Stomach (tissue), 9 donors: ENCODE measurements around the gene TBPL2. TPM values are rescaled to one million over a fixed set of nuclear protein-coding genes. Genes with fewer than 3 reads are reported as not detected.

Source experiments
- DNase-seq, 2 donors: peaks; one replicate each; pipeline versions ENCODE4 v3.0.0 to v3.0.0-alpha.2; 2013 to 2019
- H3K27ac ChIP-seq, 5 donors: fragments of 200-600 bp in 4 of 5; sonication (generic) in 4 of 5; one replicate each; pipeline ENCODE4 v1.5.1; 2013 to 2019; ENCODE audit warnings: mild to moderate bottlenecking in 1 of 5, moderate library complexity in 1 of 5
- H3K27me3 ChIP-seq, 3 donors: fragments of 200-600 bp; sonication (generic); one replicate each; pipeline ENCODE4 v1.5.1; 2017 to 2019; ENCODE audit warnings: mixed run types in 1 of 3
- H3K36me3 ChIP-seq, 4 donors: fragments of 200-600 bp; sonication (generic); 1 replicate in 3 of 4; 2 replicates in 1 of 4; pipeline ENCODE4 v1.5.1; 2016 to 2019
- H3K4me1 ChIP-seq, 4 donors: fragments of 200-600 bp; sonication (generic); one replicate each; pipeline ENCODE4 v1.5.1; 2016 to 2019
- H3K4me3 ChIP-seq, 4 donors: fragments of 200-600 bp; sonication (generic) in 3 of 4; one replicate each; pipeline ENCODE4 v1.5.1; 2016 to 2019; ENCODE audit warnings: mild to moderate bottlenecking in 1 of 4
- H3K9me3 ChIP-seq, 4 donors: fragments of 200-600 bp; sonication (generic); one replicate each; pipeline ENCODE4 v1.5.1; 2016 to 2019
- EP300 ChIP-seq: sonication (generic); formaldehyde crosslinking; IDR thresholded peaks from one replicate; pipeline ENCODE4 v1.6.1; 2017; ENCODE audit warnings: antibody characterized with exemption
- POLR2A ChIP-seq, 4 donors: fragments of 450-650 bp; IDR thresholded peaks; one replicate each; pipeline ENCODE4 v1.6.1; 2016; ENCODE audit warnings: antibody characterized with exemption in 4 of 4, control low read depth in 2 of 4, mild to moderate bottlenecking in 1 of 4, moderate library complexity in 1 of 4
- POLR2AphosphoS5 ChIP-seq, 3 donors: sonication (generic); formaldehyde crosslinking; IDR thresholded peaks; one replicate each; pipeline ENCODE4 v1.6.1; 2016; ENCODE audit warnings: antibody characterized with exemption in 3 of 3
- WGBS, 5 donors: extraction: QIAGEN DNeasy Blood & Tissue Kit in 3 of 5; methylation state at CpG; one replicate each; pipeline versions ENCODE4 v1.1.5 to v1.1.7; 2013 to 2018; 5-methylcytosine and 5-hydroxymethylcytosine counted together
- intact Hi-C: fragments of 100-400 bp; cut with DNase I; formaldehyde crosslinking; loops from one replicate; pipeline ENCODE4 v1.15.1; 2023; ENCODE audit warnings: low total_unique reads
- polyA plus RNA-seq, 3 donors: library from polyadenylated mRNA; stranded (reverse); fragments of 200-250 nt; gene quantifications; one replicate each; pipeline ENCODE4 v1.2.3, GENCODE V29; 2013
- total RNA-seq, 5 donors: library from RNA; depleted of rRNA; stranded (reverse); fragments of >200 nt; gene quantifications; one replicate each; pipeline versions ENCODE4 v1.1.0 to v1.2.3, GENCODE V29; 2014 to 2016
- TF ChIP-seq, protein P1 (sequence below), 7 experiments: fragments of 450-650 bp in 4 of 7; fragments of 200-600 bp in 3 of 7; sonication (generic) in 3 of 7; IDR thresholded peaks; one replicate each; pipeline ENCODE4 v1.5.1; 2016 to 2019; ENCODE audit warnings: antibody characterized with exemption in 7 of 7, control low read depth in 2 of 7, mild to moderate bottlenecking in 1 of 7
- donor health status: healthy with polysubstance abuse.
- donor health status: Bipolar disorder and iron deficiency.
- donor health status: healthy.

Gene TBPL2
- total and polyA plus RNA-seq, 8 donors, result not detected

GRCh38 chr14:55416866-55417265 is 23.6 kb downstream of the TBPL2 start:
- Histone ChIP-seq H3K9me3 (no peaks in the 10 kb centered on the region), H3K27ac (no peak overlapping the region), H3K36me3 (no peaks in the 10 kb centered on the region), H3K4me1 (peaks cover 0 to 13% (median 8%) of the 10 kb centered on the region in 4 donors), H3K27me3 (no peaks in the 10 kb centered on the region), H3K4me3 (no peak overlapping the region)
- DNase-seq, result no peak
- TF ChIP-seq POLR2AphosphoS5 (IDR thresholded peaks at IDR 0.05), result no peak
- no peak for TF ChIP-seq POLR2A (IDR thresholded peaks at IDR 0.05)
- TF ChIP-seq, protein P1, sequence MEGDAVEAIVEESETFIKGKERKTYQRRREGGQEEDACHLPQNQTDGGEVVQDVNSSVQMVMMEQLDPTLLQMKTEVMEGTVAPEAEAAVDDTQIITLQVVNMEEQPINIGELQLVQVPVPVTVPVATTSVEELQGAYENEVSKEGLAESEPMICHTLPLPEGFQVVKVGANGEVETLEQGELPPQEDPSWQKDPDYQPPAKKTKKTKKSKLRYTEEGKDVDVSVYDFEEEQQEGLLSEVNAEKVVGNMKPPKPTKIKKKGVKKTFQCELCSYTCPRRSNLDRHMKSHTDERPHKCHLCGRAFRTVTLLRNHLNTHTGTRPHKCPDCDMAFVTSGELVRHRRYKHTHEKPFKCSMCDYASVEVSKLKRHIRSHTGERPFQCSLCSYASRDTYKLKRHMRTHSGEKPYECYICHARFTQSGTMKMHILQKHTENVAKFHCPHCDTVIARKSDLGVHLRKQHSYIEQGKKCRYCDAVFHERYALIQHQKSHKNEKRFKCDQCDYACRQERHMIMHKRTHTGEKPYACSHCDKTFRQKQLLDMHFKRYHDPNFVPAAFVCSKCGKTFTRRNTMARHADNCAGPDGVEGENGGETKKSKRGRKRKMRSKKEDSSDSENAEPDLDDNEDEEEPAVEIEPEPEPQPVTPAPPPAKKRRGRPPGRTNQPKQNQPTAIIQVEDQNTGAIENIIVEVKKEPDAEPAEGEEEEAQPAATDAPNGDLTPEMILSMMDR (IDR thresholded peaks at IDR 0.05), result no peak
- TF ChIP-seq EP300, result no peak
- intact Hi-C loops, result no loop called here
- 39 to 47% (median 42%) methylated on average over 5 of the region's 5 CpGs for WGBS, 5 donors

DNA sequence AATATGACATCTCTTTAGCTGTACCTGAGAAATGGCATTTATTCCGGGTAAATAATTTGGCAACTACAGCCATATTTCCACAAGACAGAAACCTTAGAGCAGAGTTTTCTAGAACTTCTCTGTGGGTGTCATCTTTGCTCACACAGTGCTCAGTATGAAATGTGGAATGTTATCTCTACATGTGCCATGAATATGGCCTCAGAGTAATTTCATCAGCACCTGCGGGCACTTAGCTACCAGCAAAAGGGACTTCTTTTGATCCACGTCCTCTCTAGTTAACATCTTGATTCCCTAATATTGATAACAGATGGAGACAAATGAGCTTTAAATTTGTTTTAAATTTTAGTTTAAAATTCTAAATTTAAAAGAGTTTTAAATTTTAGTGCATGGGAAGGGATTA is 25.9 kb downstream of the TBPL2 start:
- Histone ChIP-seq H3K27ac (no peak overlapping the region), H3K4me3 (no peak overlapping the region), H3K4me1 (peaks cover 8 to 29% (median 24%) of the 10 kb centered on the region in 4 donors), H3K9me3 (no peaks in the 10 kb centered on the region), H3K27me3 (no peaks in the 10 kb centered on the region), H3K36me3 (no peaks in the 10 kb centered on the region)
- WGBS, 5 donors, result 74 to 89% (median 77%) methylated on average over 3 of the region's 3 CpGs
- no peak for DNase-seq
- TF ChIP-seq EP300 (no peak), POLR2AphosphoS5 (IDR thresholded peaks at IDR 0.05) (no peak), POLR2A (IDR thresholded peaks at IDR 0.05) (no peak)
- TF ChIP-seq, protein P1 (IDR thresholded peaks at IDR 0.05), result no peak
- intact Hi-C loops, result no loop called here

DNA sequence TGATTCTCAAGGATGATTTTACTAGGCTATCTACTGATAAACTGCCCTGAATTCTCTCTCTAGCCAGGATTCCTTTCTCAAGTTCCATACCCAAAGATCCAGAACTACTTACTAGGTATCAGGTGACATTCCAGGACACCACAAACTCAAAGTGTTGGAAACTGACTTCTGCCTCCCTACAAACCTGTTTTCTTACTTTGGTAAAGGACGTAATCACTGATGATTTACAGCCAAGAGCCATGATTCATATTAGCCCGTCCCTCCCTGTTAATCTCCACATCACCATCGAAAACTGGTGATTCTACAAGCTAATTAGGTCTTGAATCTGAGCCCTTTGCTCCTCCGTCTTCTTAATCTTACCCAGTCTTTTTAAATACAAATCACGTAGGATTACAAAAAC is 27.7 kb downstream of the TBPL2 start:
- intact Hi-C loops, result no loop called here
- H3K9me3 ChIP-seq, result no peaks in the 10 kb centered on the region
- H3K4me1 ChIP-seq, result peaks cover 8 to 41% (median 30%) of the 10 kb centered on the region in 4 donors
- no peak for TF ChIP-seq POLR2A (IDR thresholded peaks at IDR 0.05)
- H3K36me3 ChIP-seq, result peaks cover 0 to 7% (median 3%) of the 10 kb centered on the region in 4 donors
- no peaks in the 10 kb centered on the region for H3K27me3 ChIP-seq
- peak in 1 of 2 donors; percentile 52 for DNase-seq
- peak overlapping the region in 1 of 5 donors; percentile 89 for H3K27ac ChIP-seq
- 33 to 50% (median 47%) methylated on average over 5 of the region's 5 CpGs for WGBS, 5 donors
- no peak overlapping the region for H3K4me3 ChIP-seq

- H3K9me3 ChIP-seq, result no peaks in the 10 kb centered on the region
- H3K4me3 ChIP-seq, result peak within 1 kb of the TSS; percentile 93 to 99 (median 98)
- H3K27ac ChIP-seq, result peak within 1 kb of the TSS; percentile 76 to 89 (median 85)
- TF ChIP-seq EP300, result no peak
- TF ChIP-seq, protein P1 (IDR thresholded peaks at IDR 0.05), result no peak
- TF ChIP-seq POLR2A (IDR thresholded peaks at IDR 0.05), result no peak
- TF ChIP-seq POLR2AphosphoS5 (IDR thresholded peaks at IDR 0.05), result peak; percentile 40 to 87 (median 75)
- WGBS, 5 donors, result 2 to 5% (median 3%) methylated on average over 24 to 57 of the region's 57 CpGs
- no peaks in the 10 kb centered on the region for H3K27me3 ChIP-seq
- intact Hi-C loops, result no loop called here
- peaks cover 8 to 51% (median 30%) of the 10 kb centered on the region in 4 donors for H3K4me1 ChIP-seq
- peak; percentile 82 to 96 for DNase-seq
- H3K36me3 ChIP-seq, result peaks cover 0 to 14% (median 6%) of the 10 kb centered on the region in 4 donors
Measured at GRCh38 chr14:55411426-55412389, 28.7 kb downstream of the TBPL2 start, which contains the start of gene ATG14. TSS of gene ATG14 (minus strand) at chr14:55411830. CDS start at chr14:55411822, 8 bp downstream.
